ENCODE measurements around the gene ARHGAP35. TPM values are rescaled to one million over a fixed set of nuclear protein-coding genes. Genes with fewer than 3 reads are reported as not detected.
"Not testable (repeated sequence)": the region's sequence is repeated elsewhere in the genome, so short reads cannot be mapped to it uniquely, and the experiment has no call there.

Gene ARHGAP35
- total RNA-seq, 1 donor from 2014 or later, result 53.2 TPM

GRCh38 chr19:46867170-46867569 is 6.4 kb downstream of the ARHGAP35 start:
- no peak for DNase-seq (ENCODE audit: extremely low read depth, low read depth, low spot score)

DNA sequence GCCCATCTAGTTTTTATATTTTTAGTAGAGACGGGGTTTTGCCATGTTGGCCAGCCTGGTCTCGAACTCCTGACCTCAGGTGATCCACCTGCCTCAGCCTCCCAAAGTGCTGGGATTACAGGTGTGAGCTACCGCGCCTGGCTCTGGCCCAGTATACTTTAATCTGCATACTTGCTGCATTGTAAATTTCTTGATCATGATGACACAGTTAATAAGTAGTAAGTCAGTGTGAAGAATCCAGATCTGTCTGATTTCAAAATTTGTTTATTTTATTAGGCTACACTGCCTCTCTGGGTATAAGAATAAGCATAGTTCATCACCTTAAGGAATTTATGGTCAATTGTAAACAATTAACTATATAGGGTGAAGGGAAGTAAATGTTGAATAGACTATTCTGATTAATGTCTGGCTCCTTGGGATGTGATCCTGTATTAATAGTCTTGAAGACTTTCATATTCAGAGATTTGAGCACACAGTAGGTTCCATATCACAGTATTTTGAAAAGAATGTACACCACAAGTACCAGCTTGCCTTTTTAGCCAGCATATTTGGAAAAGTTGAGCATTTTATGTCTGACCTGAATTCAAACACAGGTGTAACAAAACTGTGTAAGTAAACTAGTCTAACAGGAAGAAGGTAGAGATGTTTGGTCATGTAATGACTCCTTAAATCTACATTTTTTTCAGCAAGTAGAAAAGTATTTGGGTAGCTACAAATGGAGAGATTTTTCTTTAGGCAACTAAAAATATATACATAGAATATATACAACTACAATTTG is 7.4 kb downstream of the ARHGAP35 start:
- no peak for DNase-seq (ENCODE audit: extremely low read depth, low read depth, low spot score)

GRCh38 chr19:46871173-46871572 is 10.4 kb downstream of the ARHGAP35 start:
- DNase-seq (ENCODE audit: extremely low read depth, low read depth, low spot score), result not testable (repeated sequence)

GRCh38 chr19:46872967-46873366 is 12.2 kb downstream of the ARHGAP35 start:
- no peak for DNase-seq (ENCODE audit: extremely low read depth, low read depth, low spot score)

DNA sequence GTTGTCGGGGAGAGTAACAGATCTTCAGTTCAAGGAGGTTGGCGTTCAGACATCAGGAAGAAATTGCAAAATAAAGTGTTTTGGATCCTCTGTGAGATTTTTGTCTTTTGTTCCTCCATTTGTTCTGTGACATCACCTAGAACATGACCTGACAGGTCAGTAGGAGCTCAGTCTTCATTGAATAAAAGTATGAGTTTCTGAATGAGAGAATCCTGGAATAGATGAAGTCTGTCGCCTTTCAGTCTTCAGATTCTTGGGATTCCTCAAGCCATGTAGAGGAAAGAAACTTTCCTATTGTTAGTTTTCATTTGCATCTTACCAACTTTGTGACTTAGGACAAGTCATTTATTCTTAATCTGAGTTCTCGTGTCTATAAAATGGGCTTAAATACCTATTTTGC is 14.4 kb downstream of the ARHGAP35 start:
- no peak for DNase-seq (ENCODE audit: extremely low read depth, low read depth, low spot score)

DNA sequence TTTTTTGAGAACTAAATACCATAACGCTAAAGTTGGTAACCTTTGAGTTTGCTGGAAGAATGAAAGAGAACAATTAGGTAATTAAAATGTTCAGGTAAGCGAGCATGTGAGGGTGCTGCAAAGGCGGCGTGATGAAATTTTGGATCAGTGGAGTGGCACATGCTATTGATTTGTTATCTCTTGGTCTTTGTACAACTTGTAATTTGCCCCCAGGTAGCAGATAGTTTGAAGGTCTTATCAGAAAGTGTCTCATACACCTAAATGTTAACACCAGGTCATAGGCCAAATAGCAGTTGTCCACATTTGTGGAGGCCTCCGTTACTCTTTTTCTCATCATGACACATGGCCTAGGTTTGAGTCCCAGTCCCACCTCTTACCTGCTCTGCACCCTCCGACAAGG is 14.9 kb downstream of the ARHGAP35 start:
- DNase-seq (ENCODE audit: extremely low read depth, low read depth, low spot score), result no peak

GRCh38 chr19:46878613-46879375 is 18.0 kb downstream of the ARHGAP35 start:
- no peak for DNase-seq (ENCODE audit: extremely low read depth, low read depth, low spot score)

- no peak for DNase-seq (ENCODE audit: extremely low read depth, low read depth, low spot score)
These were observed 19.6 kb downstream of the ARHGAP35 start for GRCh38 chr19:46880431-46880830.

GRCh38 chr19:46881092-46881491 is 20.3 kb downstream of the ARHGAP35 start:
- no peak for DNase-seq (ENCODE audit: extremely low read depth, low read depth, low spot score)

DNA sequence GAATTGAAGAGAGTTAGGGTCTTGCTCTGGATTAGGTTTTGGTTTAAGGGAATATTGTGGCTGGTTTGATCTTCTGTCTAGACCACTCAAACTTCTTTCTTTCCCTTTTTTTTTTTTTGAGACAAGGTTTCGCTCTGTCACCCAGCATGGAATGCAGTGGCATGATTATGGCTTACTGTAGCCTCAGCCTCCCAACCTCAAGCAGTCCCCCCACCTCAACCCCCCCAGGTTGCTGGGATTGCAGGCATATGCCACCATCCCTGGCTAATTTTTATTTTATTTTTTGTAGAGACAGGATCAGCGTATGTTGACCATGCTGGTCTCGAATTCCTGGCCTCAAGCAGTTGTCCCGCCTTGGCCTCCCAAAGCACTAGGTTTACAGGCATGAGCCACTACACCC is 21.2 kb downstream of the ARHGAP35 start:
- no peak for DNase-seq (ENCODE audit: extremely low read depth, low read depth, low spot score)

DNA sequence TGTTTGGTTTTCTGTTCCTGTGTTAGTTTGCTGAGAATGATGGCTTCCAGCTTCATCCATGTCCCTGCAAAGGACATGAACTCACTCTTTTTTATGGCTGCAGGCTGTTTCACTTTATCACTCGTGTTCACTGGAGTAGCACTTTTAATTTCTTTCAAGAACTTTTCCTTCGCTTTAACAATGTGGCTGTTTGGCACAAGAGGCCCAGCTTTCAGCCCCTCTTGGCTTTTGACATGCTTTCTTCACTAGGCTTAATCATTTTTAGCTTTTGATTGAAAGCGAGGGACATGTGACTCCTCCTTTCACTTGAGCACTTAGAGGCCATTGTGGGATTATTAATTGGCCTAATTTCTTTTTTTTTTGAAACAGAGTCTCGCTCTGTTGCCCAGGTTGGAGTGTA is 22.0 kb downstream of the ARHGAP35 start:
- DNase-seq (ENCODE audit: extremely low read depth, low read depth, low spot score), result not testable (repeated sequence)

DNA sequence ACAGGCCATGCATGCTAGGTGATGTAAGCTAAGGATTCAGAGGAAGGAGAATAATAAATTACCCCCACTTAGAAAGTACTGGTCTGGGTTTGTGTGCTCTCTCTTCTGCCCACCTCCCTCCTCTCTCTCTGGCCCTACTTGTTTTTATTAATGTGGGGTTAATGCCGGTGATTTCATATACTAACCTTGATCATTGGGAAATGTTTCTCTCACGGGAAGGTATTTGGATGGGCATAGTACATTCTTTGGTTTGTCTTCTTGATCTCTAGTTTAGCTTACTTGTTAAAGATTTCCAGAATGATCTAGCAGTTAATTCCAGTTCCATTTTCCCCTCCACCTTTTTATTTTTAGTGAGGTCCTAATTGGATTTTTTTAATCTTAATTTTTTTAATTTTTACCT is 24.6 kb downstream of the ARHGAP35 start:
- DNase-seq (ENCODE audit: extremely low read depth, low read depth, low spot score), result no peak

DNA sequence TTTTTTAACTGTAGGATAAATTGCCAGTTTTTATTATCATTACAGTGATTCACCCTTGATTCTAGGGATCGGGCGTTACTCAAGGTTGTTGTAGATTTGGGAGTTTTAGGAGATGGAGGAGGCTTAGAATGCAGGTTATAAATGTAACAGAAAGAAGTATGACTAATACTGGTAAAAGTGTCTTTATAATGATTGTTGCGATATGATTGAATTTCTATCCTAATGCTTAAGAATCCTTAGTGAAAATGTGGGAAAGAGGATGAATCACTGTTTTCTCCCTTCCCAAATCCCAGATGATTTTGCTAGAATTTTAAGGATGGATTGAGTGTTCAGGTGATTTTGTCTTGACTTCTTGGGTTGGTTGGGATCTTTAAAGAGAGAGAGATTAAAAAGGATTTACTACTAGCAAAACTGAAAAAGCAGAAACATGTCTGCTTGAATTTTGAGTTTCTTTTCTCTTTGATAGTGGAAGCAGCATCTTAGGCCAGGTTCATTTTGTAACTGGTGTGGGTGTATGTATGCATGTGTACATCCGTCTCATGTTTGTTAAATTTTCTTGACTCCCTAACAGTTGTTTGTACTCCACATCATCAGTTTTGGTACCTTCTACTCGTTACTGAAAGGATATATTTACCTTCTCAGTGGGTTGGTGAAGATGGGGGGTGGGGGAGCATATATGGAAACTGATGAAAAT is 25.9 kb downstream of the ARHGAP35 start:
- DNase-seq (ENCODE audit: extremely low read depth, low read depth, low spot score), result no peak

DNA sequence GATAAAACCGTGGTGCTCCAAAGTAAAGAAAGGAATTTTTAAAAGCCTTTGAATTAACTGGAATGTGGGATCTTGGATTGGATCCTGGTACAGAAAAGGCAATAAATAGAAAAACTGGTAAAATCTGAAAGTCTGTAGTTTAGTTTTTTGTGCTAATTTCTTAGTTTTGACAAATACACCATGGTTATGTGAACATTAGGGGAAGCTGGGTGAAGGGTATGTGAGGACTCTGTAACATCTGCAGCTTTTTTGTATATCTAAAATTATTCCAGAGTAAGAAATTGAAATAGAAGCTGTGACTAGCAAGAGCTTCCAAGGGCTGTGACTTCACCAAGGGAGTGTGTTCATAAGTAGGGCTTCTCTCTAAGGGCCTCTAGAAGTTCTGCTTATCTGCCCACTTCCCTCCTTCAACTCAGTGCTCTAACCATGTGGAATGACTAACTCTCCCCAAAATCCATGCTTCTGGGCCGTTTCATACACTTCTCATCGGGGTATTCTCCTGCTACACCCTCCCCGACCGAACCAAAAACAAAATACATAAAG is 26.5 kb downstream of the ARHGAP35 start:
- no peak for DNase-seq (ENCODE audit: extremely low read depth, low read depth, low spot score)

GRCh38 chr19:46890423-46891170 is 29.8 kb downstream of the ARHGAP35 start:
- no peak for DNase-seq (ENCODE audit: extremely low read depth, low read depth, low spot score)

DNA sequence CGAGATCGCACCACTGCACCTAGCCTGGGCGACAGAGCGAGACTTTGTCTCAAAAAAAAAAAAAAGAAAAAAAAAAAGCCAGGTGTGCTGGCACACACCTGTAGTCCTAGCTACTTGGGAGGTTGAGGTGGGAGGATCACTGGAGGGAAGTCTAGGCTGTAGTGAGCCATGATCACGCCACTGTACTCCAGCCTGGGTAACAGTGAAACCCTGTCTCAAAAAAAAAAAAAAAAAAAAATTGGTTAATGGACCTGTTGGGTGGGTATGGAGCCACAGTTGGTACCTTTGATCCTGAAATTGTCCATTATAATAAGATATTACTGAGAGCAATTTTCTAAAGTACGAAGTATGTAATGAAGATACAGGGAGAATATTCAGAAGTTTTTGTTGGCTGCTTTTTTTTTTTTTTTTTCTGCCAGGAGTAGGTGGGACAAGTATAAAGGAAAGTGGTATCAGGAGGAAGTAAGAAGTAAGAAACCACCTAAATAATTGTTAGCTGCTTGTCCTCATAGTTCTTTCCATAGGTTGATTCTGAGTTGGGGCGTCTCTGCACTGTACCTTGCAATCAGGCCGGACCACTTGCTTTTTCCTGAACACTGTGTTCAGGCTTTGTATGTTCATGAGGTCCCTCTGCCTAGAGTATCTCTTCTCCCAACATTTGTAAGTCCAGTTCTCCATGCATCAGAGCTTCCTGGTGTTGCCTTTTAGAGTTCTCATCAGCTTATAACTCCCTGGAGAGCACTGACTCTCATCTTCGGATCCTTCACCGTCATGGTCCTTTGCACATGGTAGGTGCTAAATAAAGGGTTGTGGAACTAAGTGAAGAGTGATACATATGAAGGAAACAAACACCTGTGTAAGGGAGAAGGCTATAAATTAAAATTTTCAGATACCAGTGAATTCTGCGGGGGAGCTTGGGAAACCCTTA is 31.7 kb downstream of the ARHGAP35 start:
- no peak for DNase-seq (ENCODE audit: extremely low read depth, low read depth, low spot score)

DNA sequence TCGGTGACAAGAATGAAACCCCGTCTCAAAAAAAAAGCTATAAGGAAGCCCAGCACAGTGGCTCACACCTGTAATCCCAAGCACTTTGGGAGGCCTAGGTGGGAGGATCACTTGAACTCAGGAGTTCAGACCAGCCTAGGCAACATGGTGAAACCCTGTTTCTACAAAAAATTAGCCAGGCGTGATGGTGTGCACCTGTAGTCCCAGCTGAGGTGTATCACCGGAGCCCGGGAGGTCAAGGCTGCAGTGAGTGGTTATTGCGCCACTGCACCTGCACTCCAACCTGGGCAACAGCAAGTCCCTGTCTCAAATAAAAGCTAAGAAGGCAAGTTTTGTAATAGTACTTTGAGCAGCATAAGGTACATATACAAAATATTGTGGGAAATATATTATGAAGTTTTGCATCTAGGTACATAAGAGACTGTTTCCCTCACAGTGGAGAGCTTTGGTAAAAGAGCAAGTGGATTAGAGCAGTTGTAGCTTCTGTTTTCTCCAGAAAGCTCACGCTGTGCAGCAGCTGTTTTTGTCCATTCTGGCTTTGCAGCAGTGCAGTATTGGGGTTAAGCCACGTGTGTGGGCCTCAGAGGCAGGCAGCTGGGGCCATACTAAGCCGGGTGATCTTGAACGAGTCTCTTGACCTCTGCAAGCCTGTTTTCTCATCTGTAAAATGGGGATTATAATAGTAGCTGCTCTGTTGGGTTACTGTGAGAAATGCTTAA is 35.4 kb downstream of the ARHGAP35 start:
- DNase-seq (ENCODE audit: extremely low read depth, low read depth, low spot score), result no peak

- DNase-seq (ENCODE audit: extremely low read depth, low read depth, low spot score), result no peak
These were observed 37.9 kb downstream of the ARHGAP35 start for GRCh38 chr19:46898731-46899130.

- DNase-seq (ENCODE audit: extremely low read depth, low read depth, low spot score), result no peak
These were observed 39.5 kb downstream of the ARHGAP35 start for GRCh38 chr19:46900341-46900740.

Data from glomerular endothelial cell (primary cell).